ENCODE data around the gene TNP2.

Gene TNP2

GRCh38 chr16:11254913-11255736 is 14.0 kb downstream of the TNP2 start:
- peak; percentile 59 for DNase-seq

- no peak for DNase-seq
Observed at GRCh38 chr16:11253995-11254912, 14.9 kb downstream of the TNP2 start.

GRCh38 chr16:11253009-11253994 is 15.8 kb downstream of the TNP2 start:
- peak; percentile 53 for DNase-seq

GRCh38 chr16:11252482-11252931 is 16.6 kb downstream of the TNP2 start:
- DNase-seq, result no peak

GRCh38 chr16:11251525-11252481 is 17.3 kb downstream of the TNP2 start:
- DNase-seq, result peak; percentile 87

GRCh38 chr16:11250786-11251524 is 18.2 kb downstream of the TNP2 start:
- no peak for DNase-seq

GRCh38 chr16:11250091-11250785 is 18.9 kb downstream of the TNP2 start:
- DNase-seq, result no peak

GRCh38 chr16:11249233-11250061 is 19.7 kb downstream of the TNP2 start:
- no peak for DNase-seq

- no peak for DNase-seq
Observed at GRCh38 chr16:11248133-11248532, 21.0 kb downstream of the TNP2 start.

GRCh38 chr16:11245988-11246387 is 23.1 kb downstream of the TNP2 start:
- no peak for DNase-seq

- no peak for DNase-seq
Observed at GRCh38 chr16:11245222-11245737, 23.8 kb downstream of the TNP2 start.

- DNase-seq, result no peak
Observed at GRCh38 chr16:11242658-11243057, 26.5 kb downstream of the TNP2 start.

GRCh38 chr16:11241480-11242204 is 27.5 kb downstream of the TNP2 start:
- no peak for DNase-seq

- no peak for DNase-seq
Observed at GRCh38 chr16:11240636-11241473, 28.3 kb downstream of the TNP2 start.

- no peak for DNase-seq
Observed at GRCh38 chr16:11239644-11240632, 29.2 kb downstream of the TNP2 start.
